ENCODE data around the gene CECR2. TPM values are rescaled to one million over a fixed set of nuclear protein-coding genes. Genes with fewer than 3 reads are reported as not detected.

The CECR2 gene
- polyA plus RNA-seq, 4 donors, result 6.4 to 19.9 (median 12.6) TPM

DNA sequence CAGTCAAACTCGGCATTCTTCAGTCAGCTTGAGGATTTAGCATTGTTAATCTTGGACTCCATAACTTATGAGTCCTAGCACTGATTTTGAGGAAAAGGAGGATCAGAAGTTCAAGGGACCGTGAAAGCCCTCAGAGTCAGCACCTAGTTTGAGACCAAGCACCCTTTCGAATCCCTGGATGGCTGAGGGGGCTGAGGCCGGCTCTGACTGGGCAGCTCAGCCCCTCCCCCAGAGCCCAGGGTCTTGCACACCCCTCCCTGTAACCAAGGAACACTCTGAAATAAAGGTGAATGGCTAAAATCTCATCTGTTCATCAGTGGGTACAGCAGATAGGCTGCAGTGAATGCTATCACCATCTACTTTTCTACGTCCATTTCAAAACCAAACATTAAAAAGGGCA is 221.3 kb downstream of the CECR2 start:
- DNase-seq (ENCODE audit: low read depth in 4 of 4, low spot score in 3 of 4), result no peak

- DNase-seq (ENCODE audit: low read depth in 4 of 4, low spot score in 3 of 4), result no peak
Observed at GRCh38 chr22:17592201-17592600, 222.9 kb downstream of the CECR2 start.

- no peak for DNase-seq (ENCODE audit: low read depth in 4 of 4, low spot score in 3 of 4)
Observed at GRCh38 chr22:17596226-17596625, 227.0 kb downstream of the CECR2 start.

DNA sequence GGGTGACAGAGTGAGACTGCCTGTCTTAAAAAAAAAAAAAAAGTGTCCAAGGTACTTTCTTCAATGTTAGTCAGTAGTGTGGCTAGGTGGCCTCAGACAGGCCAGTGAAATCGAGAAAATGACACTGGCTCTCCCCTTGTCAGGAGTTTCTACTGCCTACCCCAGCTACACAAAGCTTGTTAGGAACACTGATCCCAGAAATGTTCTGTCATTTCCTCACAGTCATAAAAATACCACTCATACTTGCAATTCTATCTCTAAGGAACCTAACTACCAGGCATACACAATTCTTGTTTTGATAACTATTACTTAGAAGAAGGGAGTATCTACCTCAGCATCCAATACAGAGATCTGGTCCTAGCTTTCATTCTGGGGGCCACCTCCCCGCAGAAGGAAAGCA is 228.0 kb downstream of the CECR2 start:
- no peak for DNase-seq (ENCODE audit: low read depth in 4 of 4, low spot score in 3 of 4)

GRCh38 chr22:17598318-17598717 is 229.1 kb downstream of the CECR2 start:
- DNase-seq (ENCODE audit: low read depth in 4 of 4, low spot score in 3 of 4), result no peak

DNA sequence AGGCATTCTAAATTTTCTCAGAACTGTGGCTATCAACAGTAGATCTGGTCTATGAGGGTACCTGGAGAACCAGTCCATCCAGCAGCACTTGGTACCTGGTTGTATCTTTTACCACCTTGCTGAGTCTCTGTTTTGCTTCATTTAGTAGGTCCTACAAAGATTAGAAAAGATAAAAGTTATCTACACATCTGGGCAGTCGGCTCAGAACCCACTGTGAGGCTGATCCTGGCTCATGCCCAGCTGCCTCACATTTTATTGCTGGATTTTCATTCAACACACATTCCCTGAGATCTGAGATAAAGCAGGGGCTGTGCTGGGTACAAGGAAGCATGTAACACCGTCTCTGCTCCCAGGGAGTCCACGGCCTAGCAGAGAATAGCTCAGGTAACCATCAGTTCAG is 231.8 kb downstream of the CECR2 start:
- DNase-seq (ENCODE audit: low read depth in 4 of 4, low spot score in 3 of 4), result no peak

DNA sequence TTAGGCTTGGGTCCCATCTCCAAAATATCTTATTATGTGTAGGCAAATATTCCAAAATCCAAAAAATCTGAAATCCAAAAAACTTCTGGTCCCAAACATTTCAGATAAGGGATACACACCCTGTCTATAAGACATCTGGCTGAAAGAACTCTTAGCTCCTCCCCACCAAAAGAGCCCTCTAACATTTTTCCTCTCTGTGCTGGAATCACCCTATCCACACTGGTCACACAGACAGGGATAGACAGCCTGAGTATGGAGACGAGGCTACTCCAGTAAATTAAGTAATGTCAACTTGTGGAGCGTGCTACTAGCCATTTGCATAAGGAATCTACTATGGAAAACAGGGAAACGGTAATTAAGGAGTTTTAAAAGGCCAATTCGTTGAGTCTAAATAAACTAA is 234.4 kb downstream of the CECR2 start:
- DNase-seq (ENCODE audit: low read depth in 4 of 4, low spot score in 3 of 4), result no peak

GRCh38 chr22:17606496-17606895 is 237.2 kb downstream of the CECR2 start:
- DNase-seq (ENCODE audit: low read depth in 4 of 4, low spot score in 3 of 4), result no peak

Other genes starting within 250 kb of the CECR2 start
- 1 to 10 TPM in 1 of 4 donors, under 1 TPM in 3; 0.63 to 1.0 (median 0.75) TPM for gene TMEM121B, start 248.1 kb upstream of the CECR2 start, polyA plus RNA-seq (ENCODE audit: insufficient read length in 4 of 4)
- 10 to 100 TPM; 23.7 to 43.5 (median 33.6) TPM for gene HDHD5, start 210.2 kb upstream of the CECR2 start, polyA plus RNA-seq (ENCODE audit: insufficient read length in 4 of 4)
- 10 to 100 TPM; 24.2 to 53.3 (median 37.1) TPM for gene ADA2, start 150.0 kb upstream of the CECR2 start, polyA plus RNA-seq (ENCODE audit: insufficient read length in 4 of 4)
- 1 to 10 TPM in 3 of 4 donors, under 1 TPM in 1; 0.31 to 2.0 (median 1.6) TPM for gene SLC25A18, start 194.0 kb downstream of the CECR2 start, polyA plus RNA-seq (ENCODE audit: insufficient read length in 4 of 4)